HepG2 (cell line): ENCODE measurements around the gene MARK2.

Source experiments
- CREB1 ChIP-seq, 2 experiments: fragments of 450-650 bp in 1 of 2; IDR thresholded peaks; 2 replicates each; pipeline ENCODE4 v1.6.1; 2016 to 2017; ENCODE audit warnings: control low read depth in 1 of 2, mild to moderate bottlenecking in 1 of 2, missing compliant biosample characterization in 1 of 2, missing genetic modification characterization in 1 of 2
- HHEX ChIP-seq: IDR thresholded peaks from 2 replicates; pipeline ENCODE4 v1.6.1; 2016; ENCODE audit warnings: control low read depth
- IRX3 ChIP-seq: sonication (generic); formaldehyde crosslinking; IDR thresholded peaks from 2 replicates; pipeline ENCODE4 v1.8.1; 2023; ENCODE audit warnings: mild to moderate bottlenecking, low read depth, missing genetic modification reagents, borderline replicate concordance
- MATR3 ChIP-seq: sonication (generic); formaldehyde crosslinking; IDR thresholded peaks from 2 replicates; pipeline ENCODE4 v1.4.0; 2020; ENCODE audit warnings: missing genetic modification reagents
- NFYB ChIP-seq: sonication (generic); formaldehyde crosslinking; IDR thresholded peaks from 2 replicates; pipeline ENCODE4 v1.4.0; 2020; ENCODE audit warnings: missing genetic modification reagents
- POLR2A ChIP-seq, 2 experiments: IDR thresholded peaks; 2 replicates each; pipeline ENCODE4 v1.6.1; 2011; ENCODE audit warnings: low read depth in 2 of 2, low read length in 2 of 2, mild to moderate bottlenecking in 1 of 2, moderate library complexity in 1 of 2; ENCODE audit not compliant: insufficient read depth in 1 of 2
- TAF15 ChIP-seq: fragments of 200-400 bp; formaldehyde crosslinking; IDR thresholded peaks from one replicate; pipeline ENCODE4 v1.6.1; 2018; ENCODE audit warnings: mild to moderate bottlenecking, low read depth, low read length; ENCODE audit not compliant: poor library complexity, severe bottlenecking
- ZFP36 ChIP-seq: fragments of 150-350 bp; IDR thresholded peaks from 2 replicates; pipeline ENCODE4 v1.6.1; 2018; ENCODE audit warnings: borderline replicate concordance, low read length, low read depth; ENCODE audit not compliant: partially characterized antibody
- ZNF501 ChIP-seq: sonication (generic); formaldehyde crosslinking; IDR thresholded peaks from 2 replicates; pipeline ENCODE4 v1.5.1; 2020; ENCODE audit warnings: mild to moderate bottlenecking, moderate library complexity, missing genetic modification reagents
- ZSCAN25 ChIP-seq: sonication (generic); formaldehyde crosslinking; IDR thresholded peaks from 2 replicates; pipeline ENCODE4 v1.8.0; 2022; ENCODE audit warnings: mild to moderate bottlenecking, missing genetic modification reagents
- TF ChIP-seq, protein P1 (sequence below): fragments of 450-650 bp; IDR thresholded peaks from 2 replicates; pipeline ENCODE4 v1.6.1; 2016
- TF ChIP-seq, protein P2 (sequence below): sonication (generic); formaldehyde crosslinking; IDR thresholded peaks from 2 replicates; pipeline ENCODE4 v1.4.0; 2020; ENCODE audit warnings: missing genetic modification reagents
- TF ChIP-seq, protein P3 (sequence below): sonication (generic); formaldehyde crosslinking; IDR thresholded peaks from 2 replicates; pipeline ENCODE4 v1.5.0; 2020; ENCODE audit warnings: mild to moderate bottlenecking, missing genetic modification reagents, moderate library complexity
- TF ChIP-seq, protein P4 (sequence below): sonication (generic); formaldehyde crosslinking; IDR thresholded peaks from 2 replicates; pipeline ENCODE4 v1.8.1; 2023; ENCODE audit warnings: missing genetic modification reagents, mild to moderate bottlenecking, borderline replicate concordance

DNA sequence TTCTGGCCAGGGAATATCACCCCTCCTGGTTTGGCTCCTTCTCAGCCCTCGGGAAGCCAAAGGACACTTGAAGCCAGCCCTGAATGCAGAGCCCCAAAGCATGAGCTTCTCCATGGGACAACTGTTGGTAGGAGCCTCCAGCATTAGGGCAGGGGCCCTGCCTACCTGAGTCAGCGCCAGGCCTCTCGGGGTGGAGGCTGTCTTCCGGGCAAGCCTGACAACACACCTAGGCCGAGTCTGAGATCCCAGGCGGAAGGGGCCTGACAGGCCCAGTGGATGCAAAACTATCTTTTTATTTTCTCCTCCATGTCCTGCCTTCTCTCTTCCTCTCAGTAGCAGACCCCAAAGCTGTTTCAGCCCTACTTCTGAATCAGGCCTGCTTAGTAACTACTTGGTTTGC lies 50.4 kb downstream of the MARK2 start:
- TF ChIP-seq ZFP36, result no peak
- TF ChIP-seq IRX3 (CRISPR knock-in tag), result no peak
- TF ChIP-seq, protein P1, sequence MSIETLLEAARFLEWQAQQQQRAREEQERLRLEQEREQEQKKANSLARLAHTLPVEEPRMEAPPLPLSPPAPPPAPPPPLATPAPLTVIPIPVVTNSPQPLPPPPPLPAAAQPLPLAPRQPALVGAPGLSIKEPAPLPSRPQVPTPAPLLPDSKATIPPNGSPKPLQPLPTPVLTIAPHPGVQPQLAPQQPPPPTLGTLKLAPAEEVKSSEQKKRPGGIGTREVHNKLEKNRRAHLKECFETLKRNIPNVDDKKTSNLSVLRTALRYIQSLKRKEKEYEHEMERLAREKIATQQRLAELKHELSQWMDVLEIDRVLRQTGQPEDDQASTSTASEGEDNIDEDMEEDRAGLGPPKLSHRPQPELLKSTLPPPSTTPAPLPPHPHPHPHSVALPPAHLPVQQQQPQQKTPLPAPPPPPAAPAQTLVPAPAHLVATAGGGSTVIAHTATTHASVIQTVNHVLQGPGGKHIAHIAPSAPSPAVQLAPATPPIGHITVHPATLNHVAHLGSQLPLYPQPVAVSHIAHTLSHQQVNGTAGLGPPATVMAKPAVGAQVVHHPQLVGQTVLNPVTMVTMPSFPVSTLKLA, result no peak
- TF ChIP-seq MATR3, result no peak
- no peak for TF ChIP-seq ZNF501 (CRISPR knock-in tag)
- TF ChIP-seq, protein P2, sequence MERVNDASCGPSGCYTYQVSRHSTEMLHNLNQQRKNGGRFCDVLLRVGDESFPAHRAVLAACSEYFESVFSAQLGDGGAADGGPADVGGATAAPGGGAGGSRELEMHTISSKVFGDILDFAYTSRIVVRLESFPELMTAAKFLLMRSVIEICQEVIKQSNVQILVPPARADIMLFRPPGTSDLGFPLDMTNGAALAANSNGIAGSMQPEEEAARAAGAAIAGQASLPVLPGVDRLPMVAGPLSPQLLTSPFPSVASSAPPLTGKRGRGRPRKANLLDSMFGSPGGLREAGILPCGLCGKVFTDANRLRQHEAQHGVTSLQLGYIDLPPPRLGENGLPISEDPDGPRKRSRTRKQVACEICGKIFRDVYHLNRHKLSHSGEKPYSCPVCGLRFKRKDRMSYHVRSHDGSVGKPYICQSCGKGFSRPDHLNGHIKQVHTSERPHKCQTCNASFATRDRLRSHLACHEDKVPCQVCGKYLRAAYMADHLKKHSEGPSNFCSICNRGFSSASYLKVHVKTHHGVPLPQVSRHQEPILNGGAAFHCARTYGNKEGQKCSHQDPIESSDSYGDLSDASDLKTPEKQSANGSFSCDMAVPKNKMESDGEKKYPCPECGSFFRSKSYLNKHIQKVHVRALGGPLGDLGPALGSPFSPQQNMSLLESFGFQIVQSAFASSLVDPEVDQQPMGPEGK (CRISPR knock-in tag), result no peak
- no peak for TF ChIP-seq HHEX (CRISPR knock-in tag)
- TF ChIP-seq NFYB (CRISPR knock-in tag), result no peak
- no peak for TF ChIP-seq POLR2A (IDR thresholded peaks at IDR 0.05; ENCODE audit: insufficient read depth in 1 of 2, low read depth in 2 of 2, low read length in 2 of 2)
- no peak for TF ChIP-seq CREB1 (IDR thresholded peaks at IDR 0.05)
- TF ChIP-seq CREB1 (CRISPR knock-in tag; IDR thresholded peaks at IDR 0.05), result no peak
- no peak for TF ChIP-seq ZSCAN25 (CRISPR knock-in tag)
- TF ChIP-seq, protein P3, sequence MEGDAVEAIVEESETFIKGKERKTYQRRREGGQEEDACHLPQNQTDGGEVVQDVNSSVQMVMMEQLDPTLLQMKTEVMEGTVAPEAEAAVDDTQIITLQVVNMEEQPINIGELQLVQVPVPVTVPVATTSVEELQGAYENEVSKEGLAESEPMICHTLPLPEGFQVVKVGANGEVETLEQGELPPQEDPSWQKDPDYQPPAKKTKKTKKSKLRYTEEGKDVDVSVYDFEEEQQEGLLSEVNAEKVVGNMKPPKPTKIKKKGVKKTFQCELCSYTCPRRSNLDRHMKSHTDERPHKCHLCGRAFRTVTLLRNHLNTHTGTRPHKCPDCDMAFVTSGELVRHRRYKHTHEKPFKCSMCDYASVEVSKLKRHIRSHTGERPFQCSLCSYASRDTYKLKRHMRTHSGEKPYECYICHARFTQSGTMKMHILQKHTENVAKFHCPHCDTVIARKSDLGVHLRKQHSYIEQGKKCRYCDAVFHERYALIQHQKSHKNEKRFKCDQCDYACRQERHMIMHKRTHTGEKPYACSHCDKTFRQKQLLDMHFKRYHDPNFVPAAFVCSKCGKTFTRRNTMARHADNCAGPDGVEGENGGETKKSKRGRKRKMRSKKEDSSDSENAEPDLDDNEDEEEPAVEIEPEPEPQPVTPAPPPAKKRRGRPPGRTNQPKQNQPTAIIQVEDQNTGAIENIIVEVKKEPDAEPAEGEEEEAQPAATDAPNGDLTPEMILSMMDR (CRISPR knock-in tag), result no peak
- no peak for TF ChIP-seq TAF15
- TF ChIP-seq, protein P4, sequence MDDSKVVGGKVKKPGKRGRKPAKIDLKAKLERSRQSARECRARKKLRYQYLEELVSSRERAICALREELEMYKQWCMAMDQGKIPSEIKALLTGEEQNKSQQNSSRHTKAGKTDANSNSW (CRISPR knock-in tag), result no peak
